Measurements from ENCODE around the gene IGHMBP2. TPM values are rescaled to one million over a fixed set of nuclear protein-coding genes. Genes with fewer than 3 reads are reported as not detected.

IGHMBP2 gene
- total RNA-seq, 1 experiment from 2014 or later = 19.3 TPM

- RAD21 ChIA-PET (ENCODE audit: low non-redundant PET in 1 of 2, low total read pairs in 2 of 2, uncharacterized antibody in 2 of 2, unreplicated experiment in 2 of 2) = no interaction called here
- no peaks in the 10 kb centered on the region for H4K20me1 ChIP-seq (ENCODE audit: insufficient read depth)
- H3K9ac ChIP-seq (ENCODE audit: low read length) = no peak overlapping the region
- no peak overlapping the region for H3K4me3 ChIP-seq (replicated peaks in 1 of 2; ENCODE audit: low read depth in 1 of 2, low read length in 2 of 2)
- no peak for TF ChIP-seq CTCF (IDR thresholded peaks at IDR 0.05 in 2 of 3, conservative IDR thresholded peaks at IDR 0.05 in 1 of 3; ENCODE audit: borderline replicate concordance in 1 of 3, insufficient read depth in 1 of 3, low read depth in 2 of 3, low read length in 2 of 3)
- no peak for TF ChIP-seq SP1 (IDR thresholded peaks at IDR 0.05; ENCODE audit: low read depth)
- TF ChIP-seq SIN3A (IDR thresholded peaks at IDR 0.05; ENCODE audit: low read depth) = no peak
- no peak for TF ChIP-seq JUND (IDR thresholded peaks at IDR 0.05)
- no peak for TF ChIP-seq ZNF274 (IDR thresholded peaks at IDR 0.05; ENCODE audit: low read depth, low read length)
- TF ChIP-seq MAX (IDR thresholded peaks at IDR 0.05) = no peak
- TF ChIP-seq CEBPB (IDR thresholded peaks at IDR 0.05; ENCODE audit: low read depth) = no peak
- TF ChIP-seq EGR1 (IDR thresholded peaks at IDR 0.05; ENCODE audit: low read depth) = no peak
- TF ChIP-seq EZH2 (IDR thresholded peaks at IDR 0.05) = no peak
- TF ChIP-seq ZFX (IDR thresholded peaks at IDR 0.05) = no peak
- TF ChIP-seq SRF (IDR thresholded peaks at IDR 0.05; ENCODE audit: low read depth) = no peak
- intact Hi-C loops (cut with micrococcal nuclease) = no loop called here
- H3K9me2 ChIP-seq (ENCODE audit: insufficient read depth) = no peaks in the 10 kb centered on the region
- no peak overlapping the region for H2AFZ ChIP-seq (ENCODE audit: low read depth, low read length, poor library complexity, severe bottlenecking)
- CTCF ChIA-PET = no interaction called here
- no peak overlapping the region for H3K27ac ChIP-seq (ENCODE audit: low read depth, low read length)
- H3K27me3 ChIP-seq (ENCODE audit: insufficient read depth, low read length) = no peaks in the 10 kb centered on the region
- POLR2A ChIA-PET = no interaction called here
- no peaks in the 10 kb centered on the region for H3K9me3 ChIP-seq (ENCODE audit: control insufficient read depth in 1 of 2, insufficient read depth in 1 of 2, low read depth in 1 of 2, low read length in 2 of 2)
- BruUV-seq (replicated peaks) = no TSS peak
- no peak for ATAC-seq
- H3K79me2 ChIP-seq (ENCODE audit: insufficient read depth, low read length) = no peaks in the 10 kb centered on the region
- H3K4me1 ChIP-seq (ENCODE audit: control insufficient read depth in 1 of 2, insufficient read depth in 2 of 2, low read length in 2 of 2) = no peaks in the 10 kb centered on the region
- no peak overlapping the region for H3K4me2 ChIP-seq (ENCODE audit: low read length)
- H3K36me3 ChIP-seq (ENCODE audit: control insufficient read depth in 1 of 2, insufficient read depth in 2 of 2, low read length in 2 of 2) = peaks cover 21 to 34% of the 10 kb centered on the region in 2 experiments; a peak in 3 of 4 replicates
- no peak for DNase-seq (ENCODE audit: low read depth, low spot score)
Measured at GRCh38 chr11:68913188-68913587, 9.5 kb downstream of the IGHMBP2 start.

All from HCT116 (cell line).